Germinal center (tissue), 1 donor: ENCODE data around the gene ORC4.

Experiments
- DNase-seq: peaks from one replicate; pipeline ENCODE4 v3.0.0; 2012; ENCODE audit warnings: mixed read lengths, low spot score

ORC4 gene

DNA sequence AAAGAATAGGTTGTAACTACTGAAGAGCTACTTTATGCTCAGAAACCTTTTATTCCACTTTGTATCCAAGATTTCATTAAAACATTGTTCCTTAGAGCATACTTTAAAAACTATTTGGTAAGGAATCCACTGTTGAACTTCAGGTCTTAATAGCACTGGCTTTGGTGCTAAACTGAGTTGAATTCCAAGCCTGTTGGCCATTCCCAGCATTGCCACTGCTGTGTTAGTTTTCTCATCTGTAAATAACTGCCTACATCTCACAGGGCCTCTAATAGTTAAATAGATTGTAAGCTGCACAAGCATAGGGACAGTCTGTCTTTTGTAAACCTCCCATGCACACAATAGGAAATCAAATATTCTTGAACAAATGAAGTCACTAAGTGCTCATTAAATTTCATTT lies 86.6 kb downstream of the ORC4 start:
- DNase-seq = no peak

DNA sequence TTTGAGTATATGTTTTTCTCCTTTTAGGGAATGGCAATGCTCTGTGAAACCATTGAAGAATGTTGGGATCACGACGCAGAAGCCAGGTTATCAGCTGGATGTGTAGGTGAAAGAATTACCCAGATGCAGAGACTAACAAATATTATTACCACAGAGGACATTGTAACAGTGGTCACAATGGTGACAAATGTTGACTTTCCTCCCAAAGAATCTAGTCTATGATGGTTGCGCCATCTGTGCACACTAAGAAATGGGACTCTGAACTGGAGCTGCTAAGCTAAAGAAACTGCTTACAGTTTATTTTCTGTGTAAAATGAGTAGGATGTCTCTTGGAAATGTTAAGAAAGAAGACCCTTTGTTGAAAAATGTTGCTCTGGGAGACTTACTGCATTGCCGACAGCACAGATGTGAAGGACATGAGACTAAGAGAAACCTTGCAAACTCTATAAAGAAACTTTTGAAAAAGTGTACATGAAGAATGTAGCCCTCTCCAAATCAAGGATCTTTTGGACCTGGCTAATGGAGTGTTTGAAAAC lies 93.4 kb downstream of the ORC4 start:
- no peak for DNase-seq

DNA sequence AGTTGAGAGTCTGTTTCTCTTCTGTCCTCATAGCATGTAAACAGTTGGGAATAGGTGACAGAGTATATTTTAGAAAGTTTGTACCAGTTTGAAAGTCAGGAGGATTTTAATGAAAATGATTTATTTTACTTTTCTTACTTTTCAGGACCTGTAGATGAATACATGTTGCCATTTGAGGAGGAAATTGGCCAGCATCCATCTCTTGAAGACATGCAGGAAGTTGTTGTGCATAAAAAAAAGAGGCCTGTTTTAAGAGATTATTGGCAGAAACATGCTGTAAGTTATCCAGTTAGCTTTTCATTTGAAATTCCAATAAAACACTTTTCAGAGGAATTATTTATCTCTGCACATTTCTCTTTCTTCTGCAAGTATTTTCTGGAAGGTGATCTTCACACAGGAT lies 94.7 kb downstream of the ORC4 start:
- DNase-seq = no peak

DNA sequence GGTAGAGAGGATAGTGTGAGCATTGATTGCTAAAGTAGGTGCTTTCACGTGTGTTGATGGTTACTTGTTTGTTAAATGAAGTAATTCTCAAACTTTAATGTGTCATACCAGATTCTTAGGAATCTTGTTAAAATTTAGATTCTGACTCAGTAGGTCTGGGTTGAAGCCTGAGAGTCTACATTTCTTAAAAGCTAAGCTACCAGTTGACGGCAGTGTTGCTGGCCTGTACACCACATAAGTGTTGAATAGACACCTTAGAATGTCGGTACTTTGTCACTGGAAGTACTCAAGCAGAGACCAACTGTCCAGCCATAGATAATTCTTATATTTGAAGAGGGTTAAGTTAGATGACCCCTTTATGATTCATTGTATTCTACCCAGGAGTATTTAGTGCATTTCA lies 95.9 kb downstream of the ORC4 start:
- no peak for DNase-seq

DNA sequence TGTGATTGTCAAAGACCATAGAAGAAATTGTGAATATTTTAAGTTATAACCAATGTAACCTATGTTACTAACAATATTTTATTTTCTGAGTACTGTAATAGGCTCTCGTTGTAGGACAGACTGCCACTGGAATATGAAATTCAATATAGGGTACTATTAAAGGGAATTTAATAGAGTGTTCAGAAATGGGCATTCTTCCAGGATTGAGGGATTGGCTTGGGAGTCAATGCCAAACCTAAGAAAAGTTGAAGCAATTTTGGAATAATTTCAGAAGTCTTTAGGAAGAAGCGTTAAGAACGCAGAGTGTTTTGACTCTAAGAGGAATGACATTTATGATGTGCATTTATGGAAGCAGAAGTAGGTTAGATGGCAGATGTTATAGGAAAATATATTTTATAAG lies 96.7 kb downstream of the ORC4 start:
- no peak for DNase-seq

DNA sequence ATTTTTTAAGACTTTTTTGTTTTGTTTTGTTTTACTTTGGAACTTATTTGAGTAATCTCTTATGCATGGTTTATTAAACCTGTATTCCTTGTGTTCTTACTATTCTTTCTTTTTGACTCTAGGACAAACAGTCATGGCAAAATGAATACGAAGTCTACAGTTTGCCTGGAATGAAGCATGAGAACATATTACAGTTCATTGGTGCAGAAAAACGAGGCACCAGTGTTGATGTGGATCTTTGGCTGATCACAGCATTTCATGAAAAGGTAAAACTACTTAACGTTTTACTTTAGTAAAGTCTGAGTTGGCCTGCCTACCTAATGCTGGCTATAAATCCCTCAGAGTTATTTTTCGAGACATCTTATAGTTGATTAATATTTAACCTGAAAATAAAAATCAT lies 103.4 kb downstream of the ORC4 start:
- DNase-seq = no peak

DNA sequence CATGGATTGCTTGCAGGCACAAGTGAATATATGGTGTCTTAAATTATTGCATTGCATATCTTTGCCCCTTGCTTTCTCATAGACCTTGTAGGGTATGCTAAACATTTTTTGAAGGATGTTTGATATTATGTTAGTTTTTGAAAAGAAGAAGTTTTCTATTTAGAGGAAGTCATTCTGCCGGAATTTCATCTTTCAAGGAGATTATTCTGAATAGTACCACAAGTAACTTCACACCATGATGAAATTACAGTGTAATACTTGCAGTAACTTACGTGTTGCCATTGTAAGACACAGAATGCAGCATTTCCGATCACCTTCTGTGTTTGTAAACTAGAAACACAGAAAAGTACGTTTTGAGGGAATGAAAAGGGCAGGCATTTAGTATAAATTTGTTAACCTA lies 103.8 kb downstream of the ORC4 start:
- DNase-seq = no peak

DNA sequence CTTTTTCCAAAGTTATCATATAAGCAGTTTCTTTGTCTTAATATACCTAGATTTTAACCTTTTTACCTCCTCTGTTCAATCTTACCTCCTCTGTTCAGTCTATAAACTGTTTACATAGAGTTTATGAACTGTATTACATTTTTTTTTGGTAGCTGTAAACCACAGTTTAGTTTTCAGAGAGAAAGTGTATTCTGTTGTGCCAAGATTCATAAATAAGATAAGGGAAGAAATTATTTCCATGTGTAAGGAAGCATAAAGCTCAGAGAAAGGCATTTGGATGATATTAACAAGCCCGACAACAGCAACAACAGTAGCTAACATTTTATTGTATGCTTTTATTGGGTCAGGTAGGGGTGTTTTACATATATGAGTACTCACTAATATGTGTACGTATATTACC lies 104.5 kb downstream of the ORC4 start:
- no peak for DNase-seq

DNA sequence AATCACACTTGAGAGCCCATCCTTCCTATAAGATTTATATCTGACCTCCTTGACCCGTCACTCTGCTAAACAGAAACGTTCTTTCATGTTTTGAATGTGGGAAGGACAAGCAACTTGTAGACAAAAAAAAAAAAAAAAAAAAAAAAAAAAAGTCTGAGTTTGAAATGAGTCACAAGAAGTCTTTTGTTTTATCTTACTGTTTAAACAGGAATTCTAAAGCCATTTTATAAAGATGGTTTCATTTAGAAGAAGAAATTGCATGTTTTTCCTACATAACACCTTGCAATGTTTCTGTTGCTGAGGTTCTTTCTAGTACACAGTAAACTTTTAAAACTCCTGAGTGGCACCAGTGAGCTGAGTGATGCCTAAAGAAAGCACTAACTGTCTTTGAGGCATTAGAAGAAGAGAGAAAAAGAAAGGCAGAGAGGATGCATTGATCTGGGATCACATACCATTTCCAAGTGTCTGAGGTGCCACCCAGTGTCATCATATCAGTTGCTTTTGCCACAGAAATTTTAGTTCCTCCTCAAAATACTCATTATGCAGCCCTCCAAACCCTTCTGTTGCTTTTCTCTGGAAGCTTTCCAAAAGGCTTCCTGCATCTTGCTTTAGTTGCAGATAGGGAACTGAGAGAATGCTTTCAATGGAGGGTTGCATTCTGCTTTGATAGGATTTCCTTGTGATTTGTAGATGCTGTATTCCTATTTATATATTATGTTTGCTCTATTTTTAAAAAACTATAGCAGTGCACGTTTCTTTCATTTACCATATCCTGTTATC lies 106.6 kb downstream of the ORC4 start:
- no peak for DNase-seq

DNA sequence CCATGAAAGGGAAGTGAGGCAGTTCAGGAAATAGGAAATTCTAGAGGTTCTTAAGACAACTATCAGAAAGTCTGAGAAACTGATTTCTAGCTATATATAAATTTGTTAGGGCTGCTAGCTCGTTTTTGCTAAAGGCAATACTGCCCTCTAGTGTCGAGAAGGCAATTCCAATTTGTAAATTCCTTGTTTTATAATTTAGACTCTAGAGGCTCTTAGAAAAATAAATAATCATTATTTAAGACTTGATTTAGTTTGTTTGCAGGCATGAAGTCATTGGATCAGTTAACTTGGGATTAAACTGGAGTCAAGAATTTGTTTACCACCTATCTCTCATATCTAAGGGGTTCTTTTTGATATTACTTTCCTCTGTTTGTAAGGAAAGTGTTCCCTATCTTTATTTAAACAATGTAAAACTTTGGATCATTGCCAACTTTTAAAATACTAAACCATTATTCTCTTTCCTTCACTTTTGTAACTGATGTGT lies 109.5 kb downstream of the ORC4 start:
- peak; percentile 4 for DNase-seq

DNA sequence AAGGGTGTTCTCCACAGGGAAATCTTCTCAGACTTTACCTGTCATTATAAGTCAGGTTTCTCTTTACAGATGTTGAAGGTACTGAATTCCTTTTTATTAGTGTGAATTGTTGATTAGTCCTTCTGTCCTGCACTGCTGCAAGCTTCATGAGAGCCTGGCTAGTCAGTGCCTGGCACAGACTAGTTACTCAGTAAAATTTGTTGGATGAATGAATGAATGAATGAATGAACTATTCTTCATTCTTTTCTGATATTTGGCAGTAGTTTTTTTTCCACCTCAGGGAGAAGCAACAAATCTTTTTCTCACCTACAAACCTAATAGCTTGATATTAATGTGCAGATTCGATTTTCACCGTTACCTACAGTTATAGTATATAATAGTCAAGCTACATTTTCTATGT lies 111.4 kb downstream of the ORC4 start:
- DNase-seq = no peak

DNA sequence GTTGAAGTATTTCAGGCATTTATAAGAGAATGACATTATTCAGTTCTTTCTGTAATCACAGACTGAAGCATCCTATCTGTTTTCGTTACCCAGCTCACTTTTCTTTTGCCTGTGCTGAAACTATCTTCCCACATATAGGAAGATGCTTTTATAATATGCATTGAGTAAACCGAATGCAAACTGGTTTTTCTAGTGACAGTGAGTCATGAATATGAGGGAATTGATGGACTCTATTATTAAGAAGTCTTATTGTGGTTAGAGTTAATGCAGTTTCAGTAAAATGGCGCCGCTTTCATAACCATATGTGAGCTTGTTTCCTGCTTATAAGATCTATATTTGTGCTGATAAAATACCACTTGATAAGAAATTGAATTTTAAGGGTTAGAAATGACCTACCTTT lies 116.5 kb downstream of the ORC4 start:
- no peak for DNase-seq

DNA sequence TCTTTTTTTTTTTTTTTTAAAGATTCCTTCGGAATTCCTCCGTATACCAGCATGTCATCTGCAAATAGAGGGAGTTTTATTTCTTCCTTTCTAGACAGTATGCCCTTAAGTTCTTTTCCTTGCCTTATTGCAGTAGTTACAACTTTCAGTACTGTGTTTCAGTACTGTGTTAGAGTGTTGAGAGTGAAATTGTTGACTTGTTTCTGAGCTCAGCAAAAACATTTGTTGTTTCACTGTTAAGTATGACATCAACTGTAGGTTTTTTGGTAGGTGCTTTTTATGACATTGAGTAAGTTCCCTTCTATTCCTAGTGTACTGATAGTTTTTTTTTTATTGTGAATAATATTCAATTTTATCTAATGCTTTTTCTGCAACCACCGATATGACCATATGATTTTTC lies 131.9 kb downstream of the ORC4 start:
- DNase-seq = no peak

DNA sequence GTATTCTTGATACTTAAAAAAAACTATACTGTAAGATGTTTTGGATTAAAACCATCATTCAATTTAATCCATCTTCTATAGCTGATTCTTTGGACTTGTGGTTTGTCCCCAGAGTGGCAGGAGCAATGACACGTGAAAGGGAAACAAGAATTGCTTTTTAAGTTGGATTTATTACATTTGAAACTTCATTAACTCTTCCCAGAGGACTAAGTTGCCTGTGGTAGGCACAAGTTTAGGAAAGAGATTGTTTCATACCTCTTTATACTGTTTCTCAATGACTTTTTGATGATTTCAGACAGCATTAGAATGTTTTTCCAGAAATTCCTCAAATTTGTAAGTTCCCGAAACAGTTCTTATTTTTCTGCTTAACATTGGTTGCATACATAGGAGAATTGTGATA lies 134.4 kb downstream of the ORC4 start:
- no peak for DNase-seq

DNA sequence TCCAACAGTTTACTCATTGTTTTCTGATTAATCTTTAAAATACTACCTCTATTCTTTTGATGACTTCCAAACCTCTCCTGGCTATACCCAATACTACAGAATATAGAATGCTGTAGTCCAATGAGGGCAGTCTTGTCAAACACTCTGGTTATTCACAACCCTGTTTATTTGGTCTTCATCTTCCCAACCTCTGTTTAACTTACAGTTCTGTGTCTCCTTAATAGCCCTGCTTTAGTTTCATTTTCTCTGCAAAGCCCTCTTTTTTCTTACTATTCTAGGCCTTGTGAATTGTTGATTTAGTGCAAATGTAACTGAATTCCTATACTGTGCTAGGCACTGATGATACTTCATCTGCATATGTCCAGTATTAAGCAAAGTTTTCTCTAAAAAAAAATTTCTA lies 135.7 kb downstream of the ORC4 start:
- DNase-seq = no peak

DNA sequence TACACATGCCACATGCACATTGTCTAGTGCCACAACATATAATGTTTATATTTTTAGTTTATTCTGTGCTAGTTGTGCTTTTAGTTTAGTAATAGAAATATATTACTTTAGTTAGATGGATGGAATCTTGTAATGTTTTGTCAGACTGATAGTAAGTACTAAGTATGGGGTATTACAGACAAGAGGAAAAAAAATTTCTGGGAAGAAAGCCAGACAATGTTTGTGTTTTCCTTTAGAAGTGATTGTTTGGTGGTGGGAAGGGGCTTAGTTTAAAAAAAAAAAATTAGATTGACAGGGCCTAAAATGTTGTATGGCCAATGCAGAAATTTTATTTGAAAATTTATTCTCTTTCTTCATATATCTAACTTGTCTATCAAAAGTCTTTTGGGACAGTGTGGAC lies 137.9 kb downstream of the ORC4 start:
- DNase-seq = no peak
